GM23248 (cell line): ENCODE measurements around the gene DOCK9. TPM values are rescaled to one million over a fixed set of nuclear protein-coding genes. Genes with fewer than 3 reads are reported as not detected.

Source experiments
- DNase-seq: peaks from one replicate; pipeline ENCODE4 v3.0.0-alpha.2; 2015
- H2AFZ ChIP-seq: fragments of 200-600 bp; sonication (generic); 2 replicates; pipeline ENCODE4 v1.6.1; 2016; ENCODE audit warnings: antibody characterized with exemption
- H3F3A ChIP-seq: fragments of 200-600 bp; sonication (generic); 2 replicates; pipeline ENCODE4 v1.6.1; 2016; ENCODE audit warnings: mild to moderate bottlenecking, antibody characterized with exemption, mixed run types; ENCODE audit not compliant: insufficient read depth
- H3K27ac ChIP-seq: fragments of 200-600 bp; sonication (generic); 2 replicates; pipeline ENCODE4 v1.5.1; 2016; ENCODE audit warnings: mild to moderate bottlenecking
- H3K27me3 ChIP-seq: fragments of 200-600 bp; sonication (generic); replicated peaks from 2 replicates; pipeline ENCODE4 v1.6.1; 2016; ENCODE audit warnings: mild to moderate bottlenecking; ENCODE audit not compliant: insufficient read depth
- H3K36me3 ChIP-seq: fragments of 200-600 bp; sonication (generic); 2 replicates; pipeline ENCODE4 v1.6.1; 2016; ENCODE audit warnings: low read depth, mild to moderate bottlenecking
- H3K4me1 ChIP-seq: fragments of 200-600 bp; sonication (generic); 2 replicates; pipeline ENCODE4 v1.6.1; 2016; ENCODE audit warnings: mild to moderate bottlenecking; ENCODE audit not compliant: insufficient read depth
- H3K4me2 ChIP-seq: fragments of 200-600 bp; sonication (generic); one replicate; pipeline ENCODE4 v1.6.1; 2016; ENCODE audit warnings: mild to moderate bottlenecking; ENCODE audit not compliant: unreplicated experiment
- H3K4me3 ChIP-seq: fragments of 200-600 bp; sonication (generic); 2 replicates; pipeline ENCODE4 v1.5.1; 2016; ENCODE audit warnings: mild to moderate bottlenecking
- H3K79me2 ChIP-seq: fragments of 200-600 bp; sonication (generic); 2 replicates; pipeline ENCODE4 v1.6.1; 2016; ENCODE audit warnings: mild to moderate bottlenecking; ENCODE audit not compliant: insufficient read depth
- H3K9ac ChIP-seq: fragments of 200-600 bp; sonication (generic); 2 replicates; pipeline ENCODE4 v1.6.1; 2016; ENCODE audit warnings: mild to moderate bottlenecking
- H3K9me2 ChIP-seq: fragments of 200-600 bp; sonication (generic); 2 replicates; pipeline ENCODE4 v1.6.1; 2016; ENCODE audit warnings: mixed run types, mild to moderate bottlenecking, moderate library complexity; ENCODE audit not compliant: insufficient read depth
- H3K9me3 ChIP-seq: fragments of 200-600 bp; sonication (generic); one replicate; pipeline ENCODE4 v1.6.1; 2017; ENCODE audit warnings: low read depth
- H4K20me1 ChIP-seq: fragments of 200-600 bp; sonication (generic); 2 replicates; pipeline ENCODE4 v1.6.0; 2016; ENCODE audit not compliant: insufficient read depth
- EZH2 ChIP-seq: fragments of 200-600 bp; sonication (generic); IDR thresholded peaks from 2 replicates; pipeline ENCODE4 v1.6.1; 2018; ENCODE audit warnings: antibody characterized with exemption, mild to moderate bottlenecking; ENCODE audit not compliant: insufficient read depth, poor library complexity, severe bottlenecking
- EZH2phosphoT487 ChIP-seq: fragments of 200-600 bp; sonication (generic); IDR thresholded peaks from 2 replicates; pipeline ENCODE4 v1.6.1; 2018; ENCODE audit warnings: antibody characterized with exemption, moderate library complexity, mild to moderate bottlenecking, low read depth; ENCODE audit not compliant: insufficient read depth
- WGBS, 2 experiments: methylation state at CpG; one replicate each; pipeline ENCODE4 v1.1.6; 2015 to 2017; ENCODE audit warnings: low lambda C conversion rate in 2 of 2, low coverage in 1 of 2; ENCODE audit errors: missing lambda C conversion rate in 2 of 2; 5-methylcytosine and 5-hydroxymethylcytosine counted together
- in situ Hi-C: fragments of 300-500 bp; cut with MboI; formaldehyde crosslinking; loops from 2 replicates; pipeline ENCODE4 v1.15.0; 2020
- polyA plus RNA-seq: library from polyadenylated mRNA; unstranded; fragments of >200 nt; fragmentation: Nextera tagmentation; extraction: Ambion mirVana; gene quantifications from 2 replicates; pipeline ENCODE4 v1.2.1, GENCODE V29; 2016
- total RNA-seq: library from RNA; depleted of rRNA; stranded (reverse); fragments of >200 nt; shearing (Covaris generic); gene quantifications from 2 replicates; pipeline ENCODE4 v1.2.3, GENCODE V29; 2014

The DOCK9 gene
- total and polyA plus RNA-seq, 2 experiments from 2014 or later: 3.2 to 21.2 TPM

GRCh38 chr13:98885600-98885999 lies 92.3 kb downstream of the DOCK9 start:
- Histone ChIP-seq H3K27me3 (no peaks in the 10 kb centered on the region), H3K4me2 (no peak overlapping the region), H4K20me1 (no peaks in the 10 kb centered on the region), H3K36me3 (0 out of 2 replicates have a peak, but pooled peaks cover 8% of the 10 kb centered on the region), H3K27ac (no peak overlapping the region), H3K4me1 (peaks cover 10% of the 10 kb centered on the region), H3K9me3 (no peaks in the 10 kb centered on the region), H2AFZ (no peak overlapping the region), H3F3A (peaks cover 2% of the 10 kb centered on the region; the same call in 1 of the 2 replicates), H3K79me2 (no peaks in the 10 kb centered on the region), H3K4me3 (no peak overlapping the region), H3K9me2 (no peaks in the 10 kb centered on the region), H3K9ac (no peak overlapping the region)
- 97% methylated on average over 6 of the region's 6 CpGs for WGBS, 2 experiments
- DNase-seq: no peak
- no peak for TF ChIP-seq EZH2phosphoT487
- in situ Hi-C loops: no loop called here

DNA sequence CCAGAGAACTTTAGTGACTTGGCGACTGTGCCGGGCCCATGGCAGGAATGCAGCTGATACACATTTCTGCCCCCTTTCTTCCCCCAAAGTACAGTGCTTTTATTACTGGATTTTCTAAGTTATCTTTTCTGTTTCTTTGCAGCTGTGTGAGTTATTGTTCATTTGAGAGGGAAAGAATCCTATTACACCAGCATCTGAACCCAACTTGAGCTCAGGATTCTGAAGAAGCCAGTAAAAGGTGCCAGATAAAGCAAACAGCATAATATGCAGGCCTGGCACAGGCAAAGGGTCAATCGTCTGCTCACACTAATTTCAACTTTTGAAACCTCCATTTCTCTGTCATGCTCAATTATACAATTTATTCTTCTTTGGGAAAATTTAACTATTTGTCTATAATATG lies 93.9 kb downstream of the DOCK9 start:
- Histone ChIP-seq H3K27me3 (no peaks in the 10 kb centered on the region), H3K79me2 (no peaks in the 10 kb centered on the region), H3K4me1 (no peaks in the 10 kb centered on the region), H3K36me3 (0 out of 2 replicates have a peak, but pooled peaks cover 8% of the 10 kb centered on the region), H2AFZ (no peak overlapping the region), H3K9ac (no peak overlapping the region), H3K9me2 (no peaks in the 10 kb centered on the region), H3F3A (no peaks in the 10 kb centered on the region), H3K27ac (no peak overlapping the region), H4K20me1 (no peaks in the 10 kb centered on the region), H3K9me3 (no peaks in the 10 kb centered on the region), H3K4me2 (no peak overlapping the region), H3K4me3 (no peak overlapping the region)
- 51 to 55% methylated on average over 3 of the region's 3 CpGs for WGBS, 2 experiments
- in situ Hi-C loops: no loop called here
- TF ChIP-seq EZH2: no peak
- TF ChIP-seq EZH2phosphoT487: no peak
- DNase-seq: no peak

- Histone ChIP-seq H4K20me1 (no peaks in the 10 kb centered on the region), H3F3A (no peaks in the 10 kb centered on the region), H3K4me1 (no peaks in the 10 kb centered on the region), H3K9me2 (no peaks in the 10 kb centered on the region), H3K9me3 (no peaks in the 10 kb centered on the region), H3K36me3 (0 out of 2 replicates have a peak, but pooled peaks cover 8% of the 10 kb centered on the region), H3K4me2 (no peak overlapping the region), H3K27ac (no peak overlapping the region), H3K9ac (no peak overlapping the region), H3K79me2 (no peaks in the 10 kb centered on the region), H3K4me3 (no peak overlapping the region), H3K27me3 (no peaks in the 10 kb centered on the region), H2AFZ (no peak overlapping the region)
- TF ChIP-seq EZH2: no peak
- no peak for TF ChIP-seq EZH2phosphoT487
- WGBS, 2 experiments: 56 to 63% methylated on average over 2 of the region's 2 CpGs
- DNase-seq: no peak
- in situ Hi-C loops: no loop called here
Observed at GRCh38 chr13:98881390-98881789, 96.5 kb downstream of the DOCK9 start.

DNA sequence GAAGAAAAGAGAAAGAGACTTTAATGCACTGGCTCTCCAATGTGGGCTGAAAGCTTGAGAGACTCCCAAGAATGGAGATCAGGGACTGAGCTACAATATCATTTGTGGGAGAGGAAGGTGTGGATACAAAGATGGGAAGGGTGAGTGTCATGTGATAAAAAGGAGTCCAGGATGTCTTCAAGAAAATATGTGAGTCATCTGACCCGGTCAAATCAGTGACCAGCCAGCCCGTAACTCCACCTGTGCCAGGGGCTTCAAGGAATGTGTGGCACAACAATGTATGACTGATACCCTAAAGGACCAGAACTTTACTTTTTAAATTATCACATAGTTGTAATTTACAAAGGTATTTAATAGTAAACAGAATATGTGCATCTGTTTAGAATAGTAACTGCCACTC lies 97.2 kb downstream of the DOCK9 start:
- no peaks in the 10 kb centered on the region for H3K9me2 ChIP-seq
- no peaks in the 10 kb centered on the region for H3K79me2 ChIP-seq
- no peaks in the 10 kb centered on the region for H3F3A ChIP-seq
- H3K36me3 ChIP-seq: 0 out of 2 replicates have a peak, but pooled peaks cover 8% of the 10 kb centered on the region
- TF ChIP-seq EZH2 (no peak), EZH2phosphoT487 (no peak)
- H3K4me2 ChIP-seq: no peak overlapping the region
- no peak overlapping the region for H3K9ac ChIP-seq
- H4K20me1 ChIP-seq: no peaks in the 10 kb centered on the region
- no peaks in the 10 kb centered on the region for H3K9me3 ChIP-seq
- no peak for DNase-seq
- no peak overlapping the region for H3K27ac ChIP-seq
- no peak overlapping the region for H2AFZ ChIP-seq
- H3K4me1 ChIP-seq: no peaks in the 10 kb centered on the region
- H3K27me3 ChIP-seq: no peaks in the 10 kb centered on the region
- 92 to 100% methylated on average over 2 of the region's 2 CpGs for WGBS, 2 experiments
- no peak overlapping the region for H3K4me3 ChIP-seq
- in situ Hi-C loops: no loop called here

DNA sequence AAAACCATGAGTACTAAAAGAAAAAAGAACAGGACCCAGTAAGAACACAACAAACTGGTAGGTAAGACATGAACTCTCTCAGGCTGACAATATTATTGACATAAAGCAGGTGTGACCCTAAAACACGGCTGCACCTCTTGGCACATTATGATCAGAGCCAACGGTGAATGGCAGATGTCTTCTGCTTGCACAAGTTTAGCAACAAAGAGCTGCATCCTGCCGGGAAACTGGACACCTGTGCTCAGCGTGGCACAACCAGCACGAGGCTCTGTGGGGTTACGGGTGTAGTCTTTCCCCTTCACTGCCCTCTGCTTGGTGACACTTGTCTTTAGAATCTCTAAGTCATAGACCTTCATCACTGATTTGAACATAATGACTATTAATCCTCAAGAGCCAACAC lies 97.9 kb downstream of the DOCK9 start:
- TF ChIP-seq EZH2 (no peak), EZH2phosphoT487 (no peak)
- Histone ChIP-seq H2AFZ (no peak overlapping the region), H3K9me2 (no peaks in the 10 kb centered on the region), H3K4me2 (no peak overlapping the region), H3K36me3 (0 out of 2 replicates have a peak, but pooled peaks cover 7% of the 10 kb centered on the region), H3K79me2 (no peaks in the 10 kb centered on the region), H3K9ac (no peak overlapping the region), H3K4me3 (no peak overlapping the region), H3K27ac (no peak overlapping the region), H3K4me1 (no peaks in the 10 kb centered on the region), H3F3A (no peaks in the 10 kb centered on the region), H4K20me1 (no peaks in the 10 kb centered on the region), H3K27me3 (no peaks in the 10 kb centered on the region), H3K9me3 (no peaks in the 10 kb centered on the region)
- 70 to 81% methylated on average over 6 of the region's 6 CpGs for WGBS, 2 experiments
- in situ Hi-C loops: no loop called here
- DNase-seq: no peak
